Measurements from ENCODE around the gene INPP5D. TPM values are rescaled to one million over a fixed set of nuclear protein-coding genes. Genes with fewer than 3 reads are reported as not detected.
"Not testable (repeated sequence)": the region's sequence is repeated elsewhere in the genome, so short reads cannot be mapped to it uniquely, and the experiment has no call there.

Gene INPP5D
- total RNA-seq, 4 donors from 2014 or later = 7.8 to 40.4 (median 26.1) TPM

DNA sequence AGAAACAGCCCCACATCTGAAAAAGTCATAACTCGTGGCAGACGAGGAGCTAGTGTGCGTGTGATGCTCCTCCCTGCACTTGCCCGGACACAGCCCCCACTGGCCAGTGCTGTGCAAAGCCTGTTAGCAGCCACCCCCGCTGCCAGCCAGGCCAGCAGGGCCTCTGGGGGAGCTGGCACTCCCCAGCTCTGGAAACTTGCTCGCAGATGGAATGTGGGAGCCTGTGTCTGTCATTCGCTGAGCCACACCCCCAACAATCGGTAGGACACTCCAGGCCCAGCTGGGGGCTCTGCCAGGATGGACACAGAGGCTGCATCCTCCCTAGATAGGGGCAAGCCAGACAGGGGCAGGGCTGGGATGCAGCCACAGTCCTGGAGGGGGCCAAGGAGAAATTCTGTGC is 128.9 kb downstream of the INPP5D start:
- H3K27ac ChIP-seq = no peak overlapping the region
- DNase-seq = no peak
- in situ Hi-C loops (cut with MboI; ENCODE audit: low pct_ligation_motif_present in 1 of 4, low pct_unique_long_range_greater_than_20kb in 1 of 4, low sequenced_read_pairs in 3 of 4) (no loop called here), intact Hi-C loops (cut with DNase I; ENCODE audit: low total_unique reads) (no loop called here)
- TF ChIP-seq, protein P1, sequence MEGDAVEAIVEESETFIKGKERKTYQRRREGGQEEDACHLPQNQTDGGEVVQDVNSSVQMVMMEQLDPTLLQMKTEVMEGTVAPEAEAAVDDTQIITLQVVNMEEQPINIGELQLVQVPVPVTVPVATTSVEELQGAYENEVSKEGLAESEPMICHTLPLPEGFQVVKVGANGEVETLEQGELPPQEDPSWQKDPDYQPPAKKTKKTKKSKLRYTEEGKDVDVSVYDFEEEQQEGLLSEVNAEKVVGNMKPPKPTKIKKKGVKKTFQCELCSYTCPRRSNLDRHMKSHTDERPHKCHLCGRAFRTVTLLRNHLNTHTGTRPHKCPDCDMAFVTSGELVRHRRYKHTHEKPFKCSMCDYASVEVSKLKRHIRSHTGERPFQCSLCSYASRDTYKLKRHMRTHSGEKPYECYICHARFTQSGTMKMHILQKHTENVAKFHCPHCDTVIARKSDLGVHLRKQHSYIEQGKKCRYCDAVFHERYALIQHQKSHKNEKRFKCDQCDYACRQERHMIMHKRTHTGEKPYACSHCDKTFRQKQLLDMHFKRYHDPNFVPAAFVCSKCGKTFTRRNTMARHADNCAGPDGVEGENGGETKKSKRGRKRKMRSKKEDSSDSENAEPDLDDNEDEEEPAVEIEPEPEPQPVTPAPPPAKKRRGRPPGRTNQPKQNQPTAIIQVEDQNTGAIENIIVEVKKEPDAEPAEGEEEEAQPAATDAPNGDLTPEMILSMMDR (IDR thresholded peaks at IDR 0.05) = no peak
- TF ChIP-seq POLR2AphosphoS5 (IDR thresholded peaks at IDR 0.05) = no peak
- no peak for TF ChIP-seq POLR2A (IDR thresholded peaks at IDR 0.05)
- no peak for TF ChIP-seq EP300 (IDR thresholded peaks at IDR 0.05; ENCODE audit: low read depth)
- peaks cover 0 to 3% (median 0%) of the 10 kb centered on the region in 4 donors for H3K4me1 ChIP-seq
- H3K27me3 ChIP-seq = no peaks in the 10 kb centered on the region
- WGBS, 2 donors (ENCODE audit: low coverage in 1 of 2) = 89% methylated on average over 7 of the region's 8 CpGs; no CpG with 5 or more reads in 1 of the 2 donors
- H3K4me3 ChIP-seq = no peak overlapping the region
- H3K9me3 ChIP-seq = no peaks in the 10 kb centered on the region
- H3K36me3 ChIP-seq = no peaks in the 10 kb centered on the region

DNA sequence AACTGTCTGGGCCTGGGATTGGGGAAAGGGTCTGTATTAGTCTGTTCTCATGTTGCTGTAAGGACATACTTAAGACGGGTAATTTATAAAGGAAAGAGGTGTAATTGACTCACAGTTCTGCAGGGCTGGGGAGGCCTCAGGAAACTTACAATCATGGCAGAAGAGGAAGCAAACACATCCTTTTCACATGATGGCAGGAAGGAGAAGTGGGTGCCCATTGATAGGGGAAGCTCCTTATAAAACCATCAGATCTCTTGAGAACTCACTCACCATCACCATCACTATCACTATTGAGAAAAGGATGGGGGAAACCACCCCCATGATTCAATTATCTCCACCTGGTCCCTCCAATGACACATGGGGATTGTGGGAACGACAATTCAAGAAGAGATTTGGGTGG is 130.9 kb downstream of the INPP5D start:
- H3K27me3 ChIP-seq; H3K9me3 ChIP-seq; H3K4me3 ChIP-seq; H3K36me3 ChIP-seq; DNase-seq; in situ Hi-C loops (cut with MboI; ENCODE audit: low pct_ligation_motif_present in 1 of 4, low pct_unique_long_range_greater_than_20kb in 1 of 4, low sequenced_read_pairs in 3 of 4); H3K27ac ChIP-seq; H3K4me1 ChIP-seq: not testable (repeated sequence)
- 50 to 86% methylated on average over 1 to 2 of the region's 2 CpGs for WGBS, 2 donors (ENCODE audit: low coverage in 1 of 2)
- intact Hi-C loops (cut with DNase I; ENCODE audit: low total_unique reads) = loop anchor here (2.0 kb wide), 1 partner anchor 30 kb away; no protein-coding TSS in a partner anchor

DNA sequence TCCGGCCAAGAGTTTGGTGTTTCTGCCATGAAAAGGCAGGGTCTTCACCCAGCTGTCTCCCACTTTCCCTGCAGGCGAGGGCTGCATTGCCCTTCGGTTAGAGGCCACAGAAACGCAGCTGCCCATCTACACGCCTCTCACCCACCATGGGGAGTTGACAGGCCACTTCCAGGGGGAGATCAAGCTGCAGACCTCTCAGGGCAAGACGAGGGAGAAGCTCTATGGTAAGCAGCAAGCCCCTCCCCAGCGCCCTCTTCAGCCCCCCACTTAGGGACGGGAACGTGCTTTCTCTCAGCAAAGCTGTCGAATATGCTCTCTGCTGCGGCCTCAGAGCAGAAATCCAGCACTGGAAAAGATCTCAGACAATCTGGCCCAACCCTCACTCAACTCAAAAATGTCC is 133.6 kb downstream of the INPP5D start:
- Histone ChIP-seq H3K9me3 (no peaks in the 10 kb centered on the region), H3K27me3 (no peaks in the 10 kb centered on the region), H3K4me3 (no peak overlapping the region), H3K27ac (no peak overlapping the region), H3K4me1 (no peaks in the 10 kb centered on the region), H3K36me3 (no peaks in the 10 kb centered on the region)
- intact Hi-C loops (cut with DNase I; ENCODE audit: low total_unique reads) = no loop called here
- DNase-seq = no peak
- no peak for TF ChIP-seq POLR2A (IDR thresholded peaks at IDR 0.05)
- in situ Hi-C loops (cut with MboI; ENCODE audit: low pct_ligation_motif_present in 1 of 4, low pct_unique_long_range_greater_than_20kb in 1 of 4, low sequenced_read_pairs in 3 of 4) = no loop called here
- 79% methylated on average over 11 of the region's 11 CpGs; no CpG with 5 or more reads in 1 of the 2 donors for WGBS, 2 donors (ENCODE audit: low coverage in 1 of 2)

DNA sequence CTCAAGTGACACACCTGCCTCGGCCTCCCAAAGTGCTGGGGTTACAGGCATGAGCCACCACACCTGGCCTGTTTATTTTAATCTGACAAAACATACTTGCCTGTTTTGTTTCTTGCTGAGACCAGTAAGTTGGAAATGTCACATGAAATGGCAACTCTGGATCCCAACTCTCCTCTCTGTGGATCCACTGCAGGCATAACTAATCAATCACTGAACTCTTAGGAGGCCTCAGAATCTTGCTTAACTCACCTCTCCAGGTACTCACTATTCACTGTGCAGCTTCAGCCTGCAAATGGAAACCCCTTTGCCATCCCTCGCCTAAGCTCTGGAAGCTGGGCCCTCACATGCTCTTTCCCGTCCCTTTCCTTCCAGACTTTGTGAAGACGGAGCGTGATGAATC is 134.9 kb downstream of the INPP5D start:
- Histone ChIP-seq H3K27me3 (no peaks in the 10 kb centered on the region), H3K9me3 (no peaks in the 10 kb centered on the region), H3K4me3 (no peak overlapping the region), H3K27ac (no peak overlapping the region), H3K36me3 (no peaks in the 10 kb centered on the region), H3K4me1 (no peaks in the 10 kb centered on the region)
- WGBS, 2 donors (ENCODE audit: low coverage in 1 of 2) = 76% methylated on average over 5 of the region's 5 CpGs; no CpG with 5 or more reads in 1 of the 2 donors
- in situ Hi-C loops (cut with MboI; ENCODE audit: low pct_ligation_motif_present in 1 of 4, low pct_unique_long_range_greater_than_20kb in 1 of 4, low sequenced_read_pairs in 3 of 4) = no loop called here
- DNase-seq = no peak
- TF ChIP-seq POLR2AphosphoS5 (IDR thresholded peaks at IDR 0.05) (no peak), EP300 (IDR thresholded peaks at IDR 0.05; ENCODE audit: low read depth) (no peak), POLR2A (IDR thresholded peaks at IDR 0.05) (no peak)
- TF ChIP-seq, protein P1 (IDR thresholded peaks at IDR 0.05) = no peak
- intact Hi-C loops (cut with DNase I; ENCODE audit: low total_unique reads) = no loop called here

DNA sequence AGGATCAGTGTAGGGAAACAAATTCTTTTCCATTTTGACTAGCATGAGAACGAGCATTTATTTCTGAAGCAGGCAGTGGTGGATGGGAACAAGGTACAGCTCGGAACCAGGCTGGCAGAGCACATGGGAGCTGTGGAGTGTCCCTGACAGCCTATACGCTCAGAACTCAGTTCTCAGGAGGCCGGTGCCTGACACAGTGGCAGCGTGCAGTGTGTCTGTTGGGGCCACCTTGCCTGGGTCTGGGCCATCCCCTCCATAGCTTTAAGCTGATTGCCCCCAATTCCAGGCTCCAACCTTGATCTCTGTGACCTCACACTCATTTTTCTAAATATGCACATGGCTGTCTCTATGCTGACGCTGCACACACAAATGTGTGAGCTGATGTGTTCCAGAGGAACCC is 136.9 kb downstream of the INPP5D start:
- Histone ChIP-seq H3K4me1 (no peaks in the 10 kb centered on the region), H3K27me3 (no peaks in the 10 kb centered on the region), H3K27ac (no peak overlapping the region), H3K36me3 (no peaks in the 10 kb centered on the region), H3K9me3 (no peaks in the 10 kb centered on the region), H3K4me3 (no peak overlapping the region)
- DNase-seq = no peak
- intact Hi-C loops (cut with DNase I; ENCODE audit: low total_unique reads) = no loop called here
- TF ChIP-seq EP300 (IDR thresholded peaks at IDR 0.05; ENCODE audit: low read depth) (no peak), POLR2A (IDR thresholded peaks at IDR 0.05) (no peak)
- in situ Hi-C loops (cut with MboI; ENCODE audit: low pct_ligation_motif_present in 1 of 4, low pct_unique_long_range_greater_than_20kb in 1 of 4, low sequenced_read_pairs in 3 of 4) = no loop called here
- WGBS, 2 donors (ENCODE audit: low coverage in 1 of 2) = 90% methylated on average over 6 of the region's 6 CpGs; no CpG with 5 or more reads in 1 of the 2 donors

DNA sequence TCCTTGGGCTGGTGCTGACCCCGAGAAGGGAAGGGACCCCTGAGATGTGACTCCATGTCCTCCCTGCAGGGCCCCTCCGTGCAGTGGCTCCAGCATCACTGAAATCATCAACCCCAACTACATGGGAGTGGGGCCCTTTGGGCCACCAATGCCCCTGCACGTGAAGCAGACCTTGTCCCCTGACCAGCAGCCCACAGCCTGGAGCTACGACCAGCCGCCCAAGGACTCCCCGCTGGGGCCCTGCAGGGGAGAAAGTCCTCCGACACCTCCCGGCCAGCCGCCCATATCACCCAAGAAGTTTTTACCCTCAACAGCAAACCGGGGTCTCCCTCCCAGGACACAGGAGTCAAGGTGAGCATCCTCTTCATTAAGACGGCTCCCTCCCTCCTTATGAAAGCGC is 137.9 kb downstream of the INPP5D start:
- Histone ChIP-seq H3K4me1 (no peaks in the 10 kb centered on the region), H3K4me3 (no peak overlapping the region), H3K9me3 (no peaks in the 10 kb centered on the region), H3K27ac (no peak overlapping the region), H3K36me3 (no peaks in the 10 kb centered on the region), H3K27me3 (no peaks in the 10 kb centered on the region)
- no peak for DNase-seq
- in situ Hi-C loops (cut with MboI; ENCODE audit: low pct_ligation_motif_present in 1 of 4, low pct_unique_long_range_greater_than_20kb in 1 of 4, low sequenced_read_pairs in 3 of 4) (no loop called here), intact Hi-C loops (cut with DNase I; ENCODE audit: low total_unique reads) (no loop called here)
- TF ChIP-seq, protein P1 (IDR thresholded peaks at IDR 0.05) = no peak
- TF ChIP-seq POLR2AphosphoS5 (IDR thresholded peaks at IDR 0.05) = no peak
- no peak for TF ChIP-seq POLR2A (IDR thresholded peaks at IDR 0.05)
- TF ChIP-seq EP300 (IDR thresholded peaks at IDR 0.05; ENCODE audit: low read depth) = no peak
- 78% methylated on average over 12 of the region's 12 CpGs; no CpG with 5 or more reads in 1 of the 2 donors for WGBS, 2 donors (ENCODE audit: low coverage in 1 of 2)

Data from transverse colon (tissue), 4 donors.